ENCODE results near the gene TMEM108. TPM values are rescaled to one million over a fixed set of nuclear protein-coding genes. Genes with fewer than 3 reads are reported as not detected.

The TMEM108 gene
- total and polyA plus RNA-seq, 8 donors, result 0.37 to 2.1 (median 0.84) TPM; not detected in 2

DNA sequence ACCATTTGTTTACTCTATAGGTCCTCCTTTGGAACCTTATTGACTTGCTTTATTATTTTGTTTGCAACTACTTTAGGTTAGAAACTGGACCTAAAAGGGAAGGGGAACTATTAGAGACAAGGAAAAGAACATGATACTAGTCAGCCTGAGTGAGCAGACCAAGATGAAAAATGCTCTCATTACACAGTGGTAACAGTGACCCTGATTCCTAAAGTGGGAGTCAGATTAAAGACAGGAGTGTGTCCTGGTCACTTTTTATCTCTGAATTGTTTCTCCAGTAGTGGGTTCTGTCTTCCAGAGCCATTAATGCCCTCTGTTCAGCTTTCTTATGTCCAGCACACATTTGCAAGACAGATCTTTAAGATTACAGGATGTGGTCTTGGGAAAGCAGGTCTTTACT lies 124.1 kb downstream of the TMEM108 start:
- TF ChIP-seq POLR2AphosphoS5 (IDR thresholded peaks at IDR 0.05) (no peak), EP300 (IDR thresholded peaks at IDR 0.05) (no peak)
- DNase-seq, result no peak
- H3K27ac ChIP-seq, result no peak overlapping the region
- no peak overlapping the region for H3K4me3 ChIP-seq
- peaks cover 0 to 5% (median 0%) of the 10 kb centered on the region in 4 donors for H3K9me3 ChIP-seq
- no peaks in the 10 kb centered on the region for H3K27me3 ChIP-seq
- intact Hi-C loops (cut with DNase I; ENCODE audit: low total_unique reads), result no loop called here
- no peaks in the 10 kb centered on the region for H3K36me3 ChIP-seq
- H3K4me1 ChIP-seq, result no peaks in the 10 kb centered on the region

DNA sequence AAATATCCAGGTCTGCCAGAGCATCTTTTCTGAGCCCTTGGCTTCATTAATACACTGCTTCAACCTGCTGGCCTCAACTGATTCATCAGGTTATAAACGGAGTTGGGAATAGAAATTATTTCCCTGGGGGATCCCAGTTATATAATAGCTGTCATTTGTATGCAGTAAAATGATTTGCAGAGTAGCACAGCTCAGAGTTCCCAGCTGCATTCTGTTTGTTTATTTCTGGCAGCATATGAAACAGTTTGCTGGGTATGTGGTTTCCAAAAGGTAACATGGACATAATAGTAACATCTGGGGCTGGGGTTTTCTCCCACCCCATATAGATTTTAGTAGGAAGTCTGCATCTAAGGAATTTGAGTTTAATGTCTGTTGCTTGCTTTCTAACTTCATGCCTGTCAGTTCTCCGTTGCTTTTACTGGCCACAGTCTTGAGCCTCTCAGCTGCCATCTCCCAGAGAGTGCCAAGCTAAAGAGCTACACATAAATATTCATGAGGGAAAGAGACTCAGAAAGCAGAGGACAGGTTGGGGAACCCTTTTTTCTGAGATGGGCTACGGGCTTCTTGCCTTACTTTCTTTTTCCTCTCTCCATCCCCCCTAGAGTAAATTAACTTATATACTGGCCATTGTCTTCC lies 124.6 kb downstream of the TMEM108 start:
- Histone ChIP-seq H3K27ac (no peak overlapping the region), H3K4me3 (no peak overlapping the region), H3K27me3 (no peaks in the 10 kb centered on the region), H3K4me1 (no peaks in the 10 kb centered on the region), H3K36me3 (no peaks in the 10 kb centered on the region), H3K9me3 (peaks cover 0 to 6% (median 0%) of the 10 kb centered on the region in 4 donors)
- intact Hi-C loops (cut with DNase I; ENCODE audit: low total_unique reads), result no loop called here
- TF ChIP-seq POLR2AphosphoS5 (IDR thresholded peaks at IDR 0.05), result no peak
- no peak for TF ChIP-seq EP300 (IDR thresholded peaks at IDR 0.05)
- DNase-seq, result no peak
- WGBS, 5 donors, result 56 to 76% (median 65%) methylated on average over 3 of the region's 3 CpGs

DNA sequence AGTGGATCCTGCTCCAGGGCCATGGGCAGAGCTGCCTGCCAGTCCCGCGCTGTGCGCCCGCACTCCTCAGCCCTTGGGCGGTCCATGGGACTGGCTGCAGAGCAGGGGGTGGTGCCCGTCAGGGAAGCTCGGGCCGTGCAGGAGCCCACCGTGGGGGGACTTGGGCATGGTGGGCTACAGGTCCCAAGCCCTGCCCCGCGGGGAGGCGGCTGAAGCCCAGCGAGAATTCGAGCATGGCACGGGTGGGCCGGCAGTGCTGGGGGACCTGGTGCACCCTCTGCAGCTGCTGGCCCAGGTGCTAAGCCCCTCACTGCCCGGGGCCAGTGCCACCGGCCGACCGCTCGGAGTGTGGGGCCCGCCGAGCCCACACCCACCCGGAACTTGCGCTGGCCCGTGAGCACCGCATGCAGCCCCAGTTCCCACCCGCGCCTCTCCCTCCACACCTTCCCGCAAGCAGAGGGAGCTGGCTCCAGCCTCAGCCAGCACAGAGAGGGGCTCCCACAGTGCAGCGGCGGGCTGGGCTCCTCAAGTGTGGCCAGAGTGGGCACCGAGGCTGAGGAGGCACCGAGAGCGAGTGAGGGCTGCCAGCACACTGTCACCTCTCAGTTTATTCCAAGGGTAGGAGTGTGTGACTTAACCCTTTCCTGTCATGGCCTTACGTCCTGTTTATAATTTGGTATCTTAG lies 129.3 kb downstream of the TMEM108 start:
- no peak for DNase-seq
- WGBS, 5 donors, result 95 to 100% (median 95%) methylated on average over 26 to 36 of the region's 36 CpGs
- intact Hi-C loops (cut with DNase I; ENCODE audit: low total_unique reads), result no loop called here

DNA sequence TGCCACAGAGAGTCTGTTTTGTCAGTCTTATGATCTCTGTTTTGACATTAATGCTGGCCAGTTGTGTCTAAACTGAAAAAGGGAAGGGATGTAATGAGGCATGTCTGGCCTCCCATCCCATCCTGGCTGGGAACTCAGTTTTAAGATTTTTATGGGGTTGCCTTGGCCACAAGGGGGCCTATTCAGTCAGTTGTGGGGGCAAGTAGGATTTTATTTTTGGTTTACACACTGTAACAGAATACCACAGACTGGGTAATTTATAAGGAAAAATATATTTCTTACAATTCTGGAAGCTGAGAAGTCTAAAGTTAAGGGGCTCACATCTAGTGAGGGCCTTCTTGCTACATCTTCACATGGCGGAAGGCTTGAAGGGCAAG lies 129.8 kb downstream of the TMEM108 start:
- intact Hi-C loops (cut with DNase I; ENCODE audit: low total_unique reads), result no loop called here
- Histone ChIP-seq H3K36me3 (no peaks in the 10 kb centered on the region), H3K27ac (no peak overlapping the region), H3K27me3 (no peaks in the 10 kb centered on the region), H3K9me3 (peaks cover 0 to 6% (median 0%) of the 10 kb centered on the region in 4 donors), H3K4me3 (no peak overlapping the region), H3K4me1 (no peaks in the 10 kb centered on the region)
- TF ChIP-seq, protein P1, sequence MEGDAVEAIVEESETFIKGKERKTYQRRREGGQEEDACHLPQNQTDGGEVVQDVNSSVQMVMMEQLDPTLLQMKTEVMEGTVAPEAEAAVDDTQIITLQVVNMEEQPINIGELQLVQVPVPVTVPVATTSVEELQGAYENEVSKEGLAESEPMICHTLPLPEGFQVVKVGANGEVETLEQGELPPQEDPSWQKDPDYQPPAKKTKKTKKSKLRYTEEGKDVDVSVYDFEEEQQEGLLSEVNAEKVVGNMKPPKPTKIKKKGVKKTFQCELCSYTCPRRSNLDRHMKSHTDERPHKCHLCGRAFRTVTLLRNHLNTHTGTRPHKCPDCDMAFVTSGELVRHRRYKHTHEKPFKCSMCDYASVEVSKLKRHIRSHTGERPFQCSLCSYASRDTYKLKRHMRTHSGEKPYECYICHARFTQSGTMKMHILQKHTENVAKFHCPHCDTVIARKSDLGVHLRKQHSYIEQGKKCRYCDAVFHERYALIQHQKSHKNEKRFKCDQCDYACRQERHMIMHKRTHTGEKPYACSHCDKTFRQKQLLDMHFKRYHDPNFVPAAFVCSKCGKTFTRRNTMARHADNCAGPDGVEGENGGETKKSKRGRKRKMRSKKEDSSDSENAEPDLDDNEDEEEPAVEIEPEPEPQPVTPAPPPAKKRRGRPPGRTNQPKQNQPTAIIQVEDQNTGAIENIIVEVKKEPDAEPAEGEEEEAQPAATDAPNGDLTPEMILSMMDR (IDR thresholded peaks at IDR 0.05), result no peak
- WGBS, 5 donors, result 94 to 100% (median 100%) methylated on average over 1 of the region's 1 CpG
- no peak for DNase-seq

More for the DNA sequence above, 129.3 kb downstream of the TMEM108 start:
- no peak overlapping the region for H3K4me3 ChIP-seq
- no peaks in the 10 kb centered on the region for H3K4me1 ChIP-seq
- TF ChIP-seq POLR2A (IDR thresholded peaks at IDR 0.05) (no peak), POLR2AphosphoS5 (IDR thresholded peaks at IDR 0.05) (no peak), EP300 (IDR thresholded peaks at IDR 0.05) (no peak)
- TF ChIP-seq, protein P1 (IDR thresholded peaks at IDR 0.05), result no peak
- H3K9me3 ChIP-seq, result peaks cover 0 to 6% (median 0%) of the 10 kb centered on the region in 4 donors
- H3K36me3 ChIP-seq, result no peaks in the 10 kb centered on the region
- no peaks in the 10 kb centered on the region for H3K27me3 ChIP-seq
- no peak overlapping the region for H3K27ac ChIP-seq

DNA sequence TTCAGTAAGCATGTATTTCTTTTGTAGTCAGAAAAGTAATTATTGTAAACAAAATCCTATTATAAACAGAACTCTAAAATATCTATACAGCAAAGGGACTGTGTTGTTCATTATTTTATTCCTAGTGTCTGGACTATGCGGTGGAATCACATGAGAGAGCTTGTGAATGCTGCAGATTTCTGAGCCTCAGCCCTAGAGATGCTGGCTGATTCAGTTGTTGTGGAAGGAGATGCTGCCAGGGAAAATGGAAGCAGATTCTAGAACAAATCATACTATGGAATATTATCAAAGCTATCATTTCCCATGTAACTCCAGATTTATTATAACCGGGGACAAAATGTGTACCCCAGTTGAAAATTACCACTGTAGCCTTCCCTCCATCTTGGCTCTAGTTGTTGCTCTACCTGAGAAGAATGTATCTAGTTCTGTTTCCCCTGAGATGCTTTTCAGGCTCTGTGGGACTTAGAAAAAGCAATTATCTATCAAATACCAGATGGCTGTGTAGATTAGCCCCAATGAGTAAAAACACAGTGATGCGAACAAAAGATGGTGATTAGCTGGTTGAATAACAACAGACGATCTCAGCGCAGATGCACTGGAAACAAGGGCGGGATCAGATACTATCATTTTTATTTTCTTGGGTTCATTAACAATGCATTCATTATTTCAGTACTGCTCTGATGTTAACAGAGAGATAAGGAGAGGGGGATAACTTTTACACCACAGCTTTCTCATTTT lies 131.3 kb downstream of the TMEM108 start:
- no peaks in the 10 kb centered on the region for H3K36me3 ChIP-seq
- DNase-seq, result peak in 1 of 2 donors; percentile 23
- H3K27ac ChIP-seq, result no peak overlapping the region
- no peak overlapping the region for H3K4me3 ChIP-seq
- 88 to 91% (median 89%) methylated on average over 6 of the region's 6 CpGs for WGBS, 5 donors
- H3K27me3 ChIP-seq, result no peaks in the 10 kb centered on the region
- no peak for TF ChIP-seq POLR2A (IDR thresholded peaks at IDR 0.05)
- TF ChIP-seq, protein P1 (IDR thresholded peaks at IDR 0.05), result no peak
- no peak for TF ChIP-seq POLR2AphosphoS5 (IDR thresholded peaks at IDR 0.05)
- TF ChIP-seq EP300 (IDR thresholded peaks at IDR 0.05), result no peak
- H3K9me3 ChIP-seq, result peaks cover 0 to 19% (median 6%) of the 10 kb centered on the region in 4 donors
- H3K4me1 ChIP-seq, result no peaks in the 10 kb centered on the region
- intact Hi-C loops (cut with DNase I; ENCODE audit: low total_unique reads), result no loop called here
